OCI-M1 (cell line): ENCODE data around the gene RGCC.
"Not testable (repeated sequence)": the region's sequence is repeated elsewhere in the genome, so short reads cannot be mapped to it uniquely, and the experiment has no call there.

Experiments
- DNase-seq: peaks from one replicate; lab custom pipeline; 2025; lab: John Stamatoyannopoulos, UW

The RGCC gene

GRCh38 chr13:41490371-41491015, 33.1 kb downstream of the RGCC start:
- DNase-seq = no peak

- DNase-seq = no peak
These were observed 34.1 kb downstream of the RGCC start for GRCh38 chr13:41491436-41491835.

- no peak for DNase-seq
These were observed 35.3 kb downstream of the RGCC start for GRCh38 chr13:41492432-41493260.

GRCh38 chr13:41494202-41494601, 36.9 kb downstream of the RGCC start:
- no peak for DNase-seq

- no peak for DNase-seq
These were observed 37.7 kb downstream of the RGCC start for GRCh38 chr13:41495044-41495443.

GRCh38 chr13:41496420-41497234, 39.3 kb downstream of the RGCC start:
- DNase-seq = no peak

GRCh38 chr13:41497436-41497835, 40.1 kb downstream of the RGCC start:
- DNase-seq = no peak

- no peak for DNase-seq
These were observed 42.1 kb downstream of the RGCC start for GRCh38 chr13:41499452-41499851.

GRCh38 chr13:41500511-41500910, 43.2 kb downstream of the RGCC start:
- DNase-seq = no peak

- no peak for DNase-seq
These were observed 43.9 kb downstream of the RGCC start for GRCh38 chr13:41501281-41501680.

- no peak for DNase-seq
These were observed 44.7 kb downstream of the RGCC start for GRCh38 chr13:41502031-41502430.

- DNase-seq = no peak
These were observed 45.3 kb downstream of the RGCC start for GRCh38 chr13:41502673-41503072.

GRCh38 chr13:41503356-41503755, 46.0 kb downstream of the RGCC start:
- no peak for DNase-seq

- DNase-seq = not testable (repeated sequence)
These were observed 47.3 kb downstream of the RGCC start for GRCh38 chr13:41504657-41505056.

GRCh38 chr13:41505209-41505835, 48.0 kb downstream of the RGCC start:
- no peak for DNase-seq

- no peak for DNase-seq
These were observed 49.0 kb downstream of the RGCC start for GRCh38 chr13:41506312-41506711.

GRCh38 chr13:41509971-41510370, 52.6 kb downstream of the RGCC start:
- DNase-seq = no peak

GRCh38 chr13:41511827-41512226, 54.5 kb downstream of the RGCC start:
- DNase-seq = no peak

GRCh38 chr13:41512441-41512840, 55.1 kb downstream of the RGCC start:
- DNase-seq = no peak

- no peak for DNase-seq
These were observed 56.2 kb downstream of the RGCC start for GRCh38 chr13:41513600-41513999.

- no peak for DNase-seq
These were observed 57.6 kb downstream of the RGCC start for GRCh38 chr13:41514853-41515395.
